CD14-positive monocyte (primary cell): ENCODE data around the gene TNFRSF25. TPM values are rescaled to one million over a fixed set of nuclear protein-coding genes. Genes with fewer than 3 reads are reported as not detected.

Experiments
- DNase-seq, 3 donors: peaks; one replicate each; pipeline ENCODE4 v3.0.0-alpha.2; 2011 to 2022
- H2AFZ ChIP-seq: 2 replicates; pipeline ENCODE4 v1.6.0; 2012; ENCODE audit warnings: mild to moderate bottlenecking, low read depth, low read length, inconsistent platforms; ENCODE audit not compliant: insufficient read depth, poor library complexity, severe bottlenecking
- H3K27ac ChIP-seq, 2 donors: 1 replicate in 1 of 2; 2 replicates in 1 of 2; pipeline ENCODE4 v1.5.1; 2012 to 2013; ENCODE audit warnings: low read length in 2 of 2, control low read depth in 1 of 2, inconsistent platforms in 1 of 2, low read depth in 1 of 2, mild to moderate bottlenecking in 1 of 2
- H3K27me3 ChIP-seq, 2 donors: one replicate each; pipeline versions ENCODE4 v1.6.0 to v1.6.1; 2011 to 2013; ENCODE audit warnings: low read length in 2 of 2; ENCODE audit not compliant: control insufficient read depth in 2 of 2, insufficient read depth in 2 of 2
- H3K36me3 ChIP-seq, 2 donors: replicated peaks in 1 of 2; 1 replicate in 1 of 2; 2 replicates in 1 of 2; pipeline versions ENCODE4 v1.5.1 to v1.6.1; 2012 to 2013; ENCODE audit warnings: low read length in 2 of 2, control low read depth in 1 of 2, inconsistent platforms in 1 of 2, mild to moderate bottlenecking in 1 of 2; ENCODE audit not compliant: insufficient read depth in 2 of 2, control insufficient read depth in 1 of 2
- H3K4me1 ChIP-seq, 2 donors: 1 replicate in 1 of 2; 2 replicates in 1 of 2; pipeline versions ENCODE4 v1.5.1 to v1.6.1; 2012 to 2013; ENCODE audit warnings: low read length in 2 of 2, control low read depth in 1 of 2, inconsistent platforms in 1 of 2, mild to moderate bottlenecking in 1 of 2, moderate library complexity in 1 of 2; ENCODE audit not compliant: insufficient read depth in 2 of 2, control insufficient read depth in 1 of 2
- H3K4me2 ChIP-seq: replicated peaks from 2 replicates; pipeline ENCODE3; 2012; ENCODE audit warnings: low read length, moderate library complexity, mild to moderate bottlenecking; ENCODE audit not compliant: poor library complexity, severe bottlenecking; ENCODE audit errors: extremely low read depth
- H3K4me3 ChIP-seq, 3 experiments: fragments of 200-600 bp in 1 of 3; sonication (generic) in 1 of 3; replicated peaks in 1 of 3; 1 replicate in 2 of 3; 2 replicates in 1 of 3; pipeline ENCODE4 v1.5.1; 2011 to 2013; ENCODE audit warnings: low read length in 3 of 3, mild to moderate bottlenecking in 3 of 3, control low read depth in 2 of 3, low read depth in 2 of 3, inconsistent platforms in 1 of 3, moderate library complexity in 1 of 3
- H3K79me2 ChIP-seq: 2 replicates; pipeline ENCODE4 v1.6.0; 2012; ENCODE audit warnings: mild to moderate bottlenecking, control low read depth, inconsistent platforms, low read length, moderate library complexity; ENCODE audit not compliant: insufficient read depth
- H3K9ac ChIP-seq: 2 replicates; pipeline ENCODE4 v1.6.0; 2017; ENCODE audit warnings: low read length, mild to moderate bottlenecking; ENCODE audit not compliant: insufficient read depth, poor library complexity, severe bottlenecking
- H3K9me3 ChIP-seq, 2 donors: replicated peaks in 1 of 2; 1 replicate in 1 of 2; 2 replicates in 1 of 2; pipeline versions ENCODE4 v1.5.1 to v1.6.1; 2012 to 2013; ENCODE audit warnings: low read length in 2 of 2, control low read depth in 1 of 2; ENCODE audit not compliant: control insufficient read depth in 1 of 2, insufficient read depth in 1 of 2
- H4K20me1 ChIP-seq: 2 replicates; pipeline ENCODE4 v1.6.0; 2012; ENCODE audit warnings: mild to moderate bottlenecking, low read length, control low read depth, moderate library complexity; ENCODE audit not compliant: insufficient read depth
- H3K27ac Mint-ChIP-seq, 7 donors: one replicate each; pipeline ENCODE4 v1.8.0; 2020; ENCODE audit warnings: mild to moderate bottlenecking in 7 of 7, mixed read lengths in 7 of 7, moderate library complexity in 6 of 7, inconsistent platforms in 2 of 7
- H3K27me3 Mint-ChIP-seq, 3 donors: one replicate each; pipeline ENCODE4 v1.8.0; 2021 to 2022; ENCODE audit warnings: low read depth in 3 of 3, mild to moderate bottlenecking in 3 of 3, mixed read lengths in 3 of 3, moderate library complexity in 3 of 3, inconsistent platforms in 1 of 3
- H3K36me3 Mint-ChIP-seq, 2 donors: one replicate each; pipeline ENCODE4 v1.8.0; 2020; ENCODE audit warnings: mixed read lengths in 2 of 2, inconsistent platforms in 1 of 2, mild to moderate bottlenecking in 1 of 2
- H3K4me1 Mint-ChIP-seq: one replicate; pipeline ENCODE4 v1.8.0; 2020; ENCODE audit warnings: mild to moderate bottlenecking, mixed read lengths
- H3K4me3 Mint-ChIP-seq, 2 donors: one replicate each; pipeline ENCODE4 v1.8.0; 2020; ENCODE audit warnings: mild to moderate bottlenecking in 2 of 2, mixed read lengths in 2 of 2, moderate library complexity in 1 of 2
- H3K9me3 Mint-ChIP-seq, 7 donors: one replicate each; pipeline ENCODE4 v1.8.0; 2020 to 2022; ENCODE audit warnings: mixed read lengths in 7 of 7, mild to moderate bottlenecking in 6 of 7, moderate library complexity in 6 of 7, inconsistent platforms in 2 of 7
- WGBS: methylation state at CpG from one replicate; pipeline ENCODE4 v1.1.5; 2013; ENCODE audit warnings: missing lambda C conversion rate; ENCODE audit not compliant: insufficient coverage; 5-methylcytosine and 5-hydroxymethylcytosine counted together
- intact Hi-C, 2 donors: fragments of 100-400 bp; cut with micrococcal nuclease; formaldehyde crosslinking; loops; one replicate each; pipeline versions ENCODE4 v1.15.0 to v1.15.1; 2023
- polyA plus RNA-seq, 3 donors: library from polyadenylated mRNA; depleted of rRNA in 1 of 3; unstranded in 2 of 3; stranded (reverse) in 1 of 3; fragments of 300-500 nt in 2 of 3; fragments of >200 nt in 1 of 3; fragmentation: Illumina TruSeq in 2 of 3; gene quantifications; 1 replicate in 2 of 3; 2 replicates in 1 of 3; pipeline ENCODE4 v1.2.3, GENCODE V29; 2012 to 2021
- TF ChIP-seq, protein P1 (sequence below): fragments of 200-600 bp; IDR thresholded peaks from one replicate; pipeline ENCODE4 v1.8.0; 2022; ENCODE audit warnings: antibody characterized with exemption, mild to moderate bottlenecking

TNFRSF25 gene
- polyA plus RNA-seq, 3 donors, result 0.33 to 3.0 (median 0.48) TPM

DNA sequence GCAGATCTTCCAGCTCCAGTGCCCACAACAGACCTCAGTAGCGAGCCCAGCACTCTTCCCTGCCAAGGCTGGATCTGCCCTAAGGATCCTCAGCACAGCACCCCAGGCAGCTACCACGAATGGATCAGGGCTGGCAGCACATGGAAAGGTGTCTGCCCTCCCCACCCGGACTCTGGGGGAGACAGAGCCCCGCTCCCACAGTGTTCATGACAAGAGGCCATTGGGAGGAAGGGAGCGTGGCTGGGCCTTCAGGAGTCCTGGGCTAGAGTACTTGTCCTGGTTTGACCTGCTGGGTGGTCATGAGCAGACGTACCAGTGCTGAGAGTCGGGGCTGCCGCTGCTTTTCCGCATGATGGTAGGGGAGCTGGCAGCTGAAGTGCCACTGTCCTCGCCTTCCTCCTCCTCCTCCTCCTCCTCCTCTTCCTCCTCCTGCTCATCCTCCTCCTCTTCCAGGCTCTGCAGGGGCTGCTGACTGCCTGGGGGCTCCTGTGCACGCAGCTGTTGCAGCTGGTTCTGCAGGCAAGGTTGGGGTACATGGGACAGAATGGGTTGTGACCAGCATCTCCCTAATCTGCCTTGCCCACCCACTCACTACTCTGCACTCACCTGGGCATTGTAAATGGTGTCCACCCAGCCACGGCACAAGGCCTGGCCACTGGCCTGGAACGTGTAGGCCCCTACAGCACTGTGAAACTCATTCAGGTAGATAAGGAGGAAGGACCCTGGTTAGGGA lies 2.9 kb upstream of the TNFRSF25 start:
- no peak overlapping the region for H3K4me3 ChIP-seq
- TF ChIP-seq, protein P1, sequence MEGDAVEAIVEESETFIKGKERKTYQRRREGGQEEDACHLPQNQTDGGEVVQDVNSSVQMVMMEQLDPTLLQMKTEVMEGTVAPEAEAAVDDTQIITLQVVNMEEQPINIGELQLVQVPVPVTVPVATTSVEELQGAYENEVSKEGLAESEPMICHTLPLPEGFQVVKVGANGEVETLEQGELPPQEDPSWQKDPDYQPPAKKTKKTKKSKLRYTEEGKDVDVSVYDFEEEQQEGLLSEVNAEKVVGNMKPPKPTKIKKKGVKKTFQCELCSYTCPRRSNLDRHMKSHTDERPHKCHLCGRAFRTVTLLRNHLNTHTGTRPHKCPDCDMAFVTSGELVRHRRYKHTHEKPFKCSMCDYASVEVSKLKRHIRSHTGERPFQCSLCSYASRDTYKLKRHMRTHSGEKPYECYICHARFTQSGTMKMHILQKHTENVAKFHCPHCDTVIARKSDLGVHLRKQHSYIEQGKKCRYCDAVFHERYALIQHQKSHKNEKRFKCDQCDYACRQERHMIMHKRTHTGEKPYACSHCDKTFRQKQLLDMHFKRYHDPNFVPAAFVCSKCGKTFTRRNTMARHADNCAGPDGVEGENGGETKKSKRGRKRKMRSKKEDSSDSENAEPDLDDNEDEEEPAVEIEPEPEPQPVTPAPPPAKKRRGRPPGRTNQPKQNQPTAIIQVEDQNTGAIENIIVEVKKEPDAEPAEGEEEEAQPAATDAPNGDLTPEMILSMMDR, result no peak
- H3K9me3 ChIP-seq, result peaks cover 0 to 6% of the 10 kb centered on the region in 2 donors
- Mint-ChIP-seq H3K27ac (no peak overlapping the region), H3K9me3 (peaks cover 0 to 6% (median 0%) of the 10 kb centered on the region in 7 donors), H3K27me3 (peaks cover 20 to 37% (median 29%) of the 10 kb centered on the region in 3 donors), H3K4me1 (peaks cover 3% of the 10 kb centered on the region), H3K4me3 (no peak overlapping the region), H3K36me3 (no peaks in the 10 kb centered on the region)
- no peaks in the 10 kb centered on the region for H4K20me1 ChIP-seq
- H3K36me3 ChIP-seq, result no peaks in the 10 kb centered on the region
- H3K9ac ChIP-seq, result no peak overlapping the region
- no peak overlapping the region for H3K27ac ChIP-seq
- no peak for DNase-seq
- intact Hi-C loops, result no loop called here
- no peak overlapping the region for H3K4me2 ChIP-seq
- no peaks in the 10 kb centered on the region for H3K4me1 ChIP-seq
- peaks cover 0 to 29% of the 10 kb centered on the region in 2 donors for H3K27me3 ChIP-seq
- 92% methylated on average over 4 of the region's 13 CpGs for WGBS
- no peak overlapping the region for H2AFZ ChIP-seq
- H3K79me2 ChIP-seq, result no peaks in the 10 kb centered on the region

DNA sequence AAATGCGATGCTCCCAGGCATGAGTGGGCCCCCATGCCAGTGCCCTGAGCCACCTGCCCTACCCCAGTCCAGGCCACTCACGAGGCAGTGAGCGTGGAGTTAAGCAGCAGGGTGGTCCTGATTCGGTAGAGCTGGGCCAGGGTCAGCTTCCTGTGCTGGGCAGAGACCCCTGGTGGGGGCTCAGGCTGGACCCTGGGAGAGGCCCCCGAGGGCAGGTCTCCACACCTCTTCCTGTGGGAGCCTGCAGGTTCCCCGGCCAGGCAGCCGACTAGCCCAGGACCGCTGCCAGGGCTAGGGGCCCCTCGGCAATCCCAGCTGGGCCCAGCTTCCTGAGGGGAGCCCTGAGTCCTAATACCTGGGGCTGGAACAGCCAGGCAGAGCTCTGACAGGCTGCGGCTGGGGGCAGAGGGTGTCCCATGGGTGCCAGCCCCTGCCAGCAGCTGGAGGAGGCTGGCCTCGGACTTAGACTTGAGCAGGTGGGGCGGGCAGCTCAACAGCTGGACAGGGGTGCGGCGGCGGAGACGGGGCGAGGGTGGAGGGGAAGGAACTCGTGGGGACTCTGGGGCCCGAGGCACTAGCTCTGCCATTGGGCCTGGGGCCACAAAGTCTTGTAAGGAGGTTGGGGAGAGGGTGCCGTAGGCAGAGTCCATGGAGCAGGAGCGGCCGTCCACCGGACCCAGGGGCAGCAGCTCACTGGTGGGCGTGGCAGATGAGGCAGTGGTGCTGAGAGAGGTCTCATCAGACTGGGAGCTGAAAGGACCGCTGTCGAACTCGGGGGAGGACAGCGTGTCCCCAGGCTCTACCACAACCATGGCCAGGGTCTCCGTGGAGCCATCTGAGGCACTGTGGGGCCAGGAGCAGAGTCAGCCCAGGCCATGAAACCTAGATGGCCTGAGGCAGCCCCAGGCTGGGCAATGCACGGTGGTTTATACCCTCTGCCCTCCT lies 2.0 kb upstream of the TNFRSF25 start:
- Mint-ChIP-seq H3K27me3 (peaks cover 20 to 37% (median 29%) of the 10 kb centered on the region in 3 donors), H3K27ac (no peak overlapping the region), H3K4me1 (peaks cover 3% of the 10 kb centered on the region), H3K9me3 (peaks cover 0 to 6% (median 0%) of the 10 kb centered on the region in 7 donors), H3K36me3 (no peaks in the 10 kb centered on the region), H3K4me3 (no peak overlapping the region)
- no peak overlapping the region for H2AFZ ChIP-seq
- 90% methylated on average over 30 of the region's 30 CpGs for WGBS
- H3K4me1 ChIP-seq, result no peaks in the 10 kb centered on the region
- H3K4me2 ChIP-seq, result no peak overlapping the region
- H4K20me1 ChIP-seq, result no peaks in the 10 kb centered on the region
- H3K79me2 ChIP-seq, result no peaks in the 10 kb centered on the region
- TF ChIP-seq, protein P1, result no peak
- H3K36me3 ChIP-seq, result no peaks in the 10 kb centered on the region
- no peak overlapping the region for H3K4me3 ChIP-seq
- DNase-seq, result no peak
- intact Hi-C loops, result no loop called here
- no peak overlapping the region for H3K9ac ChIP-seq
- peaks cover 0 to 29% of the 10 kb centered on the region in 2 donors for H3K27me3 ChIP-seq
- peaks cover 0 to 6% of the 10 kb centered on the region in 2 donors for H3K9me3 ChIP-seq
- no peak overlapping the region for H3K27ac ChIP-seq
